ENCODE data around the gene NINJ2.
A peak's percentile ranks its signal among the peaks of the same experiment; 100 is the strongest.

NINJ2 gene

DNA sequence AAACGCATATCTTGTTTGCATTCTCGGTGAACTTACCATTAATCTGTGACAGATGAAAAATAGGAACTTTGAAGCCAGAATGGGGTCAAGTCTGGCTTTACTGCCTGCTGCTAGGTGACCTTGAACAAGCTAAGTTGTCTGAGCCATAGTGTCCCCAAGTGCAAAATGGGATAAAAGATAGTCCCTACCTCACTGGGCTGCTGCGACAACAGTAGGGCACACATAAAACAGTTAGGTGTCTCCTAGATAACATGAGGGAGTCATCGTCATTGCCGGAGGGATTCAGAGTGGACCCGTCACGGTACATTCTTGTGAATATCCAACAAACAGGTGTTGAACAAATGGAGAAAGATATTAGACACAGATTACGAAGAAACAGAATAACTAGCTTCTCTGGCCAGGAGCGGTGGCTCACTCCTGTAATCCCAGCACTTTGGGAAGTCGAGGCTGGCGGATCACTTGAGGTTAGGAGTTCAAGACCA is 71.2 kb downstream of the NINJ2 start:
- no peaks in the 10 kb centered on the region for H4K20me1 ChIP-seq (ENCODE audit: insufficient read depth, low read length, poor library complexity, severe bottlenecking)
- H3K27me3 ChIP-seq (ENCODE audit: insufficient read depth, low read length, poor library complexity, severe bottlenecking): no peaks in the 10 kb centered on the region
- H3F3A ChIP-seq (ENCODE audit: low read depth): no peaks in the 10 kb centered on the region
- H3K9me2 ChIP-seq (replicated peaks; ENCODE audit: low read depth, low read length): no peaks in the 10 kb centered on the region
- peak overlapping the region; percentile 60 for H3K4me2 ChIP-seq (ENCODE audit: low read depth, low read length, poor library complexity, severe bottlenecking)
- H3K4me1 ChIP-seq (ENCODE audit: insufficient read depth, low read length, poor library complexity, severe bottlenecking): peaks cover 59% of the 10 kb centered on the region
- no peaks in the 10 kb centered on the region; the same call in 1 of the 2 replicates for H3K79me2 ChIP-seq (ENCODE audit: insufficient read depth, low read length)
- H3K9ac ChIP-seq (ENCODE audit: low read depth, low read length, poor library complexity, severe bottlenecking): peak overlapping the region; percentile 55
- 0 out of 2 replicates have a peak overlapping the region, but pooled peaks have one; percentile 42 for H2AFZ ChIP-seq (ENCODE audit: low read length)
- TF ChIP-seq, protein P1, sequence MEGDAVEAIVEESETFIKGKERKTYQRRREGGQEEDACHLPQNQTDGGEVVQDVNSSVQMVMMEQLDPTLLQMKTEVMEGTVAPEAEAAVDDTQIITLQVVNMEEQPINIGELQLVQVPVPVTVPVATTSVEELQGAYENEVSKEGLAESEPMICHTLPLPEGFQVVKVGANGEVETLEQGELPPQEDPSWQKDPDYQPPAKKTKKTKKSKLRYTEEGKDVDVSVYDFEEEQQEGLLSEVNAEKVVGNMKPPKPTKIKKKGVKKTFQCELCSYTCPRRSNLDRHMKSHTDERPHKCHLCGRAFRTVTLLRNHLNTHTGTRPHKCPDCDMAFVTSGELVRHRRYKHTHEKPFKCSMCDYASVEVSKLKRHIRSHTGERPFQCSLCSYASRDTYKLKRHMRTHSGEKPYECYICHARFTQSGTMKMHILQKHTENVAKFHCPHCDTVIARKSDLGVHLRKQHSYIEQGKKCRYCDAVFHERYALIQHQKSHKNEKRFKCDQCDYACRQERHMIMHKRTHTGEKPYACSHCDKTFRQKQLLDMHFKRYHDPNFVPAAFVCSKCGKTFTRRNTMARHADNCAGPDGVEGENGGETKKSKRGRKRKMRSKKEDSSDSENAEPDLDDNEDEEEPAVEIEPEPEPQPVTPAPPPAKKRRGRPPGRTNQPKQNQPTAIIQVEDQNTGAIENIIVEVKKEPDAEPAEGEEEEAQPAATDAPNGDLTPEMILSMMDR (conservative IDR thresholded peaks at IDR 0.05; ENCODE audit: low read length): no peak
- TF ChIP-seq EZH2phosphoT487 (IDR thresholded peaks at IDR 0.05; ENCODE audit: borderline replicate concordance): no peak
- peaks cover 5% of the 10 kb centered on the region; the same call in 1 of the 2 replicates for H3K9me3 ChIP-seq (ENCODE audit: insufficient read depth, low read depth, low read length)
- H3K36me3 ChIP-seq (ENCODE audit: insufficient read depth, low read length): no peaks in the 10 kb centered on the region
- peak overlapping the region; percentile 42 for H3K4me3 ChIP-seq (ENCODE audit: low read length, poor library complexity, severe bottlenecking)

DNA sequence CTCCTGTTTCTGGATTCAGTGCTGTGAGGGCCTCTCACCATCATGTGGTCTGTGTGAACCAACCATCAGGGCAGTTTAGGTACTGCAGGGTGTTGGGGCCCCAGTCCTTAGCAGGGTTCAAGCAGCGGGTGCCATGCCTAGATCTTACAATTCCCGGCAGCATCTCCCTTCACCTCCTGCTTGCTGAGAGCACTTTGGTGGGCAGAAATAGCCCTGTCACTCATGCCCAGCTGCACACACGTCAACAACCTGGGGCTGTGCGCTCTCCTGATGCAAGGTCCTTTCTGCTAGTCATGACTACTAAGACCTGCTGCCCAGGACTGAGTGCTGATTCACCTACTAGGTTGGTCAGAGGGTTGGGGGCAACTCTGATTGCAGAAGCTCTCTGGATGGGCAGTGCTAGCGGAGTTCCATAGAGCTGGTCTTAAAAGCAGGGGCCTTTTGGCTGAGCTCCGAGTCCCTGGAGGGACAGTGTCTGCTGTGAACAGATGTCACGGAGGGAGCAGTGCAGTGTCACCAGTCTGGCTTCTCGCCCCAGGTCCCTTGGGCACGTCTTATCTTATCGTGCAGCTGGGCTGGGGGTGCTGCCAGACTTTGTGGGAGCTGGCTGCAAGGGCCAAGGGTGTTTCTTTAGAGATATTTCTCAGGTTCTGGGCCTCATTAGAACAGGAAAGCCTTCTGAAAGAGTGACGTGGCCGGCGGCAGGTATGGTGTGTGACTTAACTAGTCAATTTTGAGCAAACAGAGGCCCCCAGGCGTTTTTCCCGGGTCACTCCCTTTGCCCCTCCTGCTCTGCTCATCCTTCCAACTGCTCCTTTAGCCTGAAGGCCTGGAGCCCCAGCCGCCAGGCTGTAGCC is 71.8 kb downstream of the NINJ2 start:
- Histone ChIP-seq H3K9me2 (replicated peaks; ENCODE audit: low read depth, low read length) (no peaks in the 10 kb centered on the region), H3K4me1 (ENCODE audit: insufficient read depth, low read length, poor library complexity, severe bottlenecking) (peaks cover 57% of the 10 kb centered on the region), H3K9ac (ENCODE audit: low read depth, low read length, poor library complexity, severe bottlenecking) (peak overlapping the region; percentile 55), H3K4me2 (ENCODE audit: low read depth, low read length, poor library complexity, severe bottlenecking) (peak overlapping the region; percentile 60), H3K27me3 (ENCODE audit: insufficient read depth, low read length, poor library complexity, severe bottlenecking) (no peaks in the 10 kb centered on the region), H3K79me2 (ENCODE audit: insufficient read depth, low read length) (no peaks in the 10 kb centered on the region; the same call in 1 of the 2 replicates), H4K20me1 (ENCODE audit: insufficient read depth, low read length, poor library complexity, severe bottlenecking) (no peaks in the 10 kb centered on the region), H2AFZ (ENCODE audit: low read length) (0 out of 2 replicates have a peak overlapping the region, but pooled peaks have one; percentile 42), H3F3A (ENCODE audit: low read depth) (no peaks in the 10 kb centered on the region), H3K36me3 (ENCODE audit: insufficient read depth, low read length) (no peaks in the 10 kb centered on the region), H3K4me3 (ENCODE audit: low read length, poor library complexity, severe bottlenecking) (peak overlapping the region; percentile 42), H3K9me3 (ENCODE audit: insufficient read depth, low read depth, low read length) (peaks cover 5% of the 10 kb centered on the region; the same call in 1 of the 2 replicates)
- TF ChIP-seq EZH2phosphoT487 (IDR thresholded peaks at IDR 0.05; ENCODE audit: borderline replicate concordance): no peak
- TF ChIP-seq, protein P1 (conservative IDR thresholded peaks at IDR 0.05; ENCODE audit: low read length): no peak; the same call in 1 of the 2 replicates

DNA sequence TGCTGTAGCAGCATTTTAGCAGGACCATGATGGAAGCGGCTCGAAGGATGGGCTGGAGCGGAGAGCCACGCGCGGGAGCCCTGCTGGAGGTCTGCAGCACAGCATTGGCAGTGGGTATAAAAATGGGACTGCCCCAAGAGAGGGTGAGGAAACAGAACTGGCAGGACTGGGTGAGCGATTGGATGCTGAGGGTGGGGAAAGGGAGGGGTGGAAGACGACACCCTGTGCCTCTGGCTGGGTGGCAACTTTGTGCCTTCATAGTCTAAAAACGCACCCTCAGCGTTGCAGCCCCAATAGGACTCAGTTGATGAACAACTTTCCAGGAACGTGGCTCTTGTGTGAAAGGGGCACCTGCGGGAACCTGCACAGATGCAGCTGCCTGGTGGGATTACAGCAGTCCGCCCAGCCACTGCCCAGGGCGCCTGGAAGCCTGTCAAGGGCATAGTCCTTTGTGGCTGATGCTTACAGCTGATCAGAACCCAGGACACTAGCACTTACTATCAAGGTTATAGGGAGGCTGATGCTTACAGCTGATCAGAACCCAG is 73.0 kb downstream of the NINJ2 start:
- Histone ChIP-seq H3K27me3 (ENCODE audit: insufficient read depth, low read length, poor library complexity, severe bottlenecking) (no peaks in the 10 kb centered on the region), H3K9me2 (replicated peaks; ENCODE audit: low read depth, low read length) (no peaks in the 10 kb centered on the region), H3K4me1 (ENCODE audit: insufficient read depth, low read length, poor library complexity, severe bottlenecking) (peaks cover 52% of the 10 kb centered on the region), H3K9me3 (ENCODE audit: insufficient read depth, low read depth, low read length) (peaks cover 5% of the 10 kb centered on the region; the same call in 1 of the 2 replicates), H4K20me1 (ENCODE audit: insufficient read depth, low read length, poor library complexity, severe bottlenecking) (no peaks in the 10 kb centered on the region), H2AFZ (ENCODE audit: low read length) (no peak overlapping the region), H3K79me2 (ENCODE audit: insufficient read depth, low read length) (no peaks in the 10 kb centered on the region; the same call in 1 of the 2 replicates), H3K4me2 (ENCODE audit: low read depth, low read length, poor library complexity, severe bottlenecking) (no peak overlapping the region), H3F3A (ENCODE audit: low read depth) (no peaks in the 10 kb centered on the region), H3K4me3 (ENCODE audit: low read length, poor library complexity, severe bottlenecking) (no peak overlapping the region), H3K9ac (ENCODE audit: low read depth, low read length, poor library complexity, severe bottlenecking) (no peak overlapping the region), H3K36me3 (ENCODE audit: insufficient read depth, low read length) (no peaks in the 10 kb centered on the region)
- TF ChIP-seq, protein P1 (conservative IDR thresholded peaks at IDR 0.05; ENCODE audit: low read length): no peak
- TF ChIP-seq EZH2phosphoT487 (IDR thresholded peaks at IDR 0.05; ENCODE audit: borderline replicate concordance): no peak
